GM19193 (cell line): Measurements from ENCODE around the gene SIPA1.
A peak's percentile ranks its signal among the peaks of the same experiment; 100 is the strongest.

ENCODE experiments used
- POLR2A ChIP-seq: IDR thresholded peaks from 4 replicates; pipeline ENCODE4 v1.6.1; 2011; ENCODE audit not compliant: insufficient read depth, insufficient read length; ENCODE audit errors: extremely low read depth

Gene SIPA1

DNA sequence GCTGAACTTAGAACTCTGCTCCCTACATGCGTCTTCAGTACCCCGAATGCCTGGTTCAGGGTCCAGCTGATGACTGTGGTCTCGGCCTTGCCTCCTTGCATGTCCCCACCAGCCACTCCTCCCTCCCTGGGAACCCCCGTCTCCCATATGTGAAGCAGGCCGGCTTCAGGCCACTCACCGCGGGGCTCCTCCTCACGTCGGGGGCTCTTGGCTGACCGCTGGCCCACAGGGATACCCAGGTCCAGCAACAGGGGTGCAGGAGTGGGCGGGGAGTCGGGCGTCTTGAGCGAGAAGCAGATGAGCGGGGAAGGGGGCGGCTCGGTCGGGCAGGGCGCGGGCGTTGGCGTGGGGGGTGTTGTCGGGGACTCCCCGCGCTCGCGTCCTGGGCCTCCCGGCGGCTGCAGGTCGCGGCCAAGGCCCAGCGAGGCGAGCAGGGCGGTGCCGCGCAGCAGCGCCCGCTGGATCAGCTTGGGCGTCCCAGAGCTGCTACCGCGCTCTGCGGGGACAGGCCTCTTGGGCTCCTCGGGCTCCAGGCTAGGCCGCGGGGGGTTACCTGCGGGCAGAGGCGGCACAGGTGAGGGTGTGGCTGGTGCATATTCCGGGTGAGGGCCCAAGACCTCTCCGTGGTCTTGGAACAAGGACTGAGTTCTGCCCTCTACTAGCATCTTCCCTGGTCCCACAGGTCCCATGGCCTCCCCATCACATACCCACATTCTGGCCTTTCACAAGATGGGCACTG lies 38.5 kb upstream of the SIPA1 start:
- no peak for TF ChIP-seq POLR2A

DNA sequence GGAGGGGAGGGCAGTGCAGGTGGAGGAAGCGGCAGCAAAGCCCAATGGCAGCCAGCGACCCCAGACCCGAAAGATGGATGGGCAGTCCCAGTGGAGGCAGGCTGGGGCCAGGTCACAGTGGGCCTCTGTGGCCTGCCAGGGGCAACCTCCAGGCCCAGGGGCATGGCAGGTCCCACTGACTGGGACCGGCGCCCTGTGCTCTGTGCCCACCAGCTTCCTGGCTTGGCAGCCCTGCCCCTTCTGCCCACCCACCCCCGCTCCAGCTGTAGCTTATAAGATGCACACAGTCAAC lies 38.0 kb upstream of the SIPA1 start:
- no peak for TF ChIP-seq POLR2A

DNA sequence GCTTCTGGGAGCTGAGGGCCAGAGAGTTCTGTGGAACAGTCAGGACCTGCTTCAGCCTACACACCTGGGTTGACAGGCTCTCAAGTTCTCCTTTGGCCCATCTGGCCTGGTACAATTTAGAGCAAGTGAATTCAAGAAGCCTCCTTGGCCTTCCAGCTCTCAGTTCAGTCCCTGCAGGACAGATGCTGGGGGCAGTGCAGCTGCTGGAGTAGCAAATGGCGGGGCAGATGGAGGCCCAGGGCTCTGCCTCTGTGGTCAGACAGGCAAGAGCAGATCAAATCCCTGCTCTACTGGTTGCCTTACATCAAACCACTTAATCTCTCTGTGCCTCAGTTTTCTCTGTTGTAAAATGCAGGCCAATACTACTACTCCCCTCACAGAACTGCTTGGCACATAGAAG lies 33.6 kb upstream of the SIPA1 start:
- no peak for TF ChIP-seq POLR2A

DNA sequence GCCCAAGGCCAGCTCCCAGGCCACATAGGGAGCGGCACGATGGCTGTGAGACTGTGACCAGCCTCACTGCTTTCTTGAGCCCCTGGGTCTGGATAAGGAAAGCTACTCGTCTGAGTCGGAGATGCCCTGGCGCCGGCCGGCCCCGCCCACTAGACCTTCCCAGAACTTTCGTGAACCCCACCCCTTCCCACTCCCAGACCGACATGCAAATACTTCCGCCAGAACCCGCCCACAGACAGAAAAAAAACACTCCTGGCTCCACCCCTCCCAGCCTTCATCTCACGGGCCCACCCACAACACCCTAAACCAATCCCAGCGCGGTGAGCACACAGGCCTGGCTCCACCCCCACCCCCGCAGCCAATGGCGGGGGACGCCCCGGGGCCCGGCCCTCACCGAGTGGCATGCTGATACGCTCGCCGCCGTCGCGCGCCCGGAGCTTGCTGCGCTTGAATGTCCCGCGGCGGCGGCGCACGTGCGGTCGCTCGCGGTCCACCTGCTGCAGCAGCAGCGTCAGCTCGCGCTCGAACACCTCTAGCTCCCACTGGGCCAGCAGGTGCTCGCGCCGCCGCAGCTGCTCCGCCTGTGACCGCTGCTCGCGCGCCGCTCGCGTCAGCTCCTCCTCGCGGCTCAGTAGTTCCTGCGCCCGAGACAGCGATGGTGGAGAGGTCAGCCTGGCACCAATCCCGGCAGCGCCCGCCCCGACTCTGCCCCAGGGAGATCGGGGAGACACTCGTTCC lies 30.9 kb upstream of the SIPA1 start:
- no peak for TF ChIP-seq POLR2A

DNA sequence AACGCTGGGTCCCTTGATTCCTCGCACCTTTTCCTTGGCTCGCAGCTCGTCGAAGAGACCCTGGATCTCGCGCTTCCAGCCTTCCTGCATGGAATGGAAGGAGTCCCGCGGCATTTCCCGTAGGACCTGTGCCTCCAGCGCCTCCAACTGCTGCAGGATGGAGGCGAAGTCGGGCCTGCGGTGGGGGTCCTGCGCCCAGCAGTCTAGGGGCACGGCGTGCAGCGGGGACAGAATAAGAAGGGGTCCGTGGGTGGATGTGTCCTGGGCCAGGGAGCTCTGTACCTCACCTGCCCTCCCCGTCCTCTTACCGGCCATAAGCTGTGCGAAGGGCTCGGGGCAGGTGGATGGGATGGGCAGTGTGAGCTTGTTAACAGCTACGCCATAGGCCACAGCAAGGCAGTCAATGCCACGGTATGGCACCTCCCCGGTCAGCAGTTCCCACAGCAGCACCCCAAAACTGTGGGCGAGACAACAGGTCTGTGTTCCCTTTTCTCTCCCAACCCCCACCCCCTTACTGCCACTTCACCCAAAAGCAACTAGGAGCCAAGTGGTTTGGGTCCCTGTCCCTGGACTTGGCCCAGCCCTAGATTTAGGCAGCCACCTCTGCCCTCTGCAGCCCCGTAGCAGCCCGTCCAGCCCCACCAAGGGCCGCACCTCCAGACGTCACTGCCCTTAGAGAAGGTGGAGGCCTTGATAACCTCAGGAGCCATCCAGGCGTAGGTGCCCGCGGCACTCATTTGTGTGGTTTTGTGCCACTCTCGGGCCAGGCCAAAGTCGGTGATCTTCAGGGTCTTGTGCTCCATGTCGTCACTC lies 30.1 kb upstream of the SIPA1 start:
- TF ChIP-seq POLR2A, result no peak

DNA sequence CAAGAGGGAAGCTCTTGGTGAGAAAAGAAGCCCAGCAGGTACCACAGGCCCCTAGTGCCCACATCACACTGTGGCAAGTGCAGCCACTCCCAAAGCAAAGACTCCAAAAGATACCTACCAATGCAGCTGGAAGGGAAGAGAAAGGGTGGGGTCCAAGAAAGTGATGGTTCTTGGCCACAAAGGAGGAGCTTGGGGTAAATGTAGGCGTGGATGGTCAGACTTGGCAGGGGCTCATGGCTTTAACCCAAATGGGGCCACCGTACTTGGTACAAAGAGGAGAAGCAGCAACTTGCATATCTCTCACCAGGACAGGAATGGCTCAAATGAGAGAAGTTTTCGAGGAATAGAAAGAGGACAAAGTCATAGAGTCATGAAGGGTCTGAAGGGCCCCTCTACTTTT lies 28.7 kb upstream of the SIPA1 start:
- no peak for TF ChIP-seq POLR2A

DNA sequence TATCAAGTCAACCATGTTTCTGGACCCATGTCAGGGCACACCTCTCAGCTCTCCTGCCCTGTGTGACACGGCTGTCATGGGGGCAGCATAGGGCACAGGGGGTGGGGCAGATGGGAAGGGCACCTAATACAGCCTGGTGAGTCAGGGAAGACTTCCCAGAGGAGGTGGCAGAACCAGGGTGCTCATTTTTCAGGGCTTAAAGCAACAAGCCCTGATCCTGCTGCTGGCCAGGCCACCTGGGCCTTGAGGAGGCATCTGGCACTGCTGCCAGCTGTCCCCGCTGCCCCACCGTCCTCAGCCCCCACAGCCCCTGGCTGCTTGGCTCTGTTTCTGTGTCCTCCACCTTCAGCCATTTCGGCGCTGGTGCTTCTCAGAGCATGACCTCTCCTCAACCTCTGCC lies 28.2 kb upstream of the SIPA1 start:
- no peak for TF ChIP-seq POLR2A

DNA sequence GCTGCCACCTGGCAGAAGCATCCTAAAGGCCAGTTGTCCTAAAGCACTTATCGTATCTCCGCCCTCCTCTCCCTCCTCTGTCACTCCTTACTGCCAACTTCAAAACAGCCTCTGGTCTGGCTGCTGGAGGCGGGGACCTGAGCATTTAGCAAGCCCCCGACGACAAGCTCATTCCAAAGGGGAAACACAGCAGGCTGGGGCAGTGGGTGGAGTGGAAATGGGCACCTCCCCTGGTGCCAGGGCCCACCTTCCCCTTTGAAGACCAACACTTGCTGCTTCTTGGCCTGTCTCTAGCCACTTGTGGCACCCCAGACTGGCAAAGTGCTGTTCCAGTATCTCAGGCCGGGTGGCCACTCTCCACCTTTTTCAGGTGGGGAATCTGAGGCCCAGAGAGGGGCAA lies 27.5 kb upstream of the SIPA1 start:
- no peak for TF ChIP-seq POLR2A

DNA sequence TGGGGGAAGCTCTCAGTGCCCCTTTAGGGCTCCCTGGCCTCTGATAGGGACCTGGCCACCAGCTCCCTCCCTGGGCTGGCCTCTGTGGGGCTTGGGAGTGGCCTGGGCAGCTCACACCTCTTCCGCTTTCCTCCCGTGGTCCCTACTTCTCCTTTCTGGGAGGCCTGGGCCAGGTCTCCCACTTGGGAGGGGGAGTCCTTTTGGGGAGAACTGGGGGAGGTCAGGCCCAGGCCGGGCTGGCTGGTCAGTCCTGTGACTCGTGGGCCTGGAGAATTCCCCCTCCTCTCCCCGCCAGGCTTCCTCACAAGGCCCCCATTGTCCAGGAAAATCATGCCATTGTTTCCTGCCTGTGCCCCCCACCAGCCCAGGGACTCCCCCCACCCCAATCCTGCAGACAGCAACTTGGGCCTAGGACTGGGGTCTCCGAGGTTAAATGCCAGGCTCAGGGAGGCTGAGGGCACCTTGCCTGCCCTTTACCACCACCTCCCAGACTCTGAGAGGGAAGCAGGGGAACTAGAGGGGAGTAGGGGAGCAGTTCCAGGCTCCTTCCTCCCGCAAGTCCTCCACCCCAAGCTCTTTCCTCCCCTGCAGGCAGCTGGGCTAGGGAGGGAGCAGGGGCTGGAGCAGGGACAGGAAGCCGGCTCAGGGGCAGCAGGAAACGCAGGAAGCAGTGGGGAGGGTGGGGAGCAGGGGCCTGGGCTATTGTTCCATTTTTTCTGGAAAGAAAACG lies 26.7 kb upstream of the SIPA1 start:
- no peak for TF ChIP-seq POLR2A

DNA sequence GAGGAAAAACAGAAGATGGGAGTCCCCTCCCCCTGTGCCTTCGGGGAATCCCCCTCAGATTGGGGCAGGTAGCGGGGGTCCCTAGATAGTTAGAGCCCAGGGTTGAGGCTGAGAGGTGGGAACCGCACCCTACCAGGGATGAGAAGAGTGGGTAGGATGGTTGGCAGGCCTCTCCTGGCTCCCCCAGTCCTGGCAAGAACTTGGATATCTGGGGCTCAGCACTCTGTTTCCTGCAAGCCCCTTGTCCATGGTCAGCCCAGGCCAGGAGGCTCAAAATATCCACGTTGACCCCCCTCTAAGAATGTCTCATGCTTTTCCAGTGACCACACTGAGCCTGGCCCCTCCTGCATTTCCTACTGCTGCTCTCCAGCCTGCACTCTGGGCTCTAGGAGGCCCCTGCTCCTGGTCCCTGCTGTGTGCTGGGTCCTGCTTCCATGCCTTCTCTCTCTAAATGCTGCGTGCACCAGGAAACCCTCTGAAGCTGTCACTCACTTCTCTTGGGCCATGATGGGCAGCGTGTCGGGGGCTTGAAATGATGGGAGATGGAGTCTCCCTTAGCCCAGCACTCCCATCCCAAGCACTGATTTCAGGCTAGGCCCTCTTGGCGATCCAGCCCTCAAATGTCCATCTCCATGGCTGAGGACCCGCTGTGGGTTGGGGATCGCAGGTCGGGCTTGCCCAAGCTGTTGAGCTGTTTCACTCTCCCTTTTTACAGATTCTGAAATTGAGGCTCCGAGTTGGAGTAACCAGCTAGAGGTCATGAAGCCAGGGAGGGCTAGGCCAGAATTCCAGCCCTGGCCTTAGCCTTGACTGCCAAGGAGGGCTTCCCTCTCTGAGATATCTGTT lies 25.9 kb upstream of the SIPA1 start:
- no peak for TF ChIP-seq POLR2A

DNA sequence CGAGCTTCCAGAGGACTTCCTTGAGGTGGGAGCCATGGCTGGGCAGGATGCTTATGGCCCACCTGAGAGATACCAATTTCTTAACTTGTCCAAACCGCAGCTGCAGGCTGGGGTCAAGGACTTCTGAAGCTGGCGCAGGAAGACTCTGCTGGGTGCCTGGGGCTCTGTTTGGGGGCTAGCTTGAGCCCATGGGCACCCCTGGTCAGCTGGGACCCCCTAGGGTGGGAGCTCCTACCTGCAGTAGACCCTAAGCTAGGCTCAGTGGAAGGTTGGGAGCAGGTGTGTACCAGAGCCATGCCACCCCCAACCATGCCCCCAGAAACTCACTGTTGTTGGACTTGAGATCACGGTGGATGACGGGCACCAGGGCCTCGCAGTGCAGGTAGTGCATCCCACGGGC lies 25.2 kb upstream of the SIPA1 start:
- no peak for TF ChIP-seq POLR2A

DNA sequence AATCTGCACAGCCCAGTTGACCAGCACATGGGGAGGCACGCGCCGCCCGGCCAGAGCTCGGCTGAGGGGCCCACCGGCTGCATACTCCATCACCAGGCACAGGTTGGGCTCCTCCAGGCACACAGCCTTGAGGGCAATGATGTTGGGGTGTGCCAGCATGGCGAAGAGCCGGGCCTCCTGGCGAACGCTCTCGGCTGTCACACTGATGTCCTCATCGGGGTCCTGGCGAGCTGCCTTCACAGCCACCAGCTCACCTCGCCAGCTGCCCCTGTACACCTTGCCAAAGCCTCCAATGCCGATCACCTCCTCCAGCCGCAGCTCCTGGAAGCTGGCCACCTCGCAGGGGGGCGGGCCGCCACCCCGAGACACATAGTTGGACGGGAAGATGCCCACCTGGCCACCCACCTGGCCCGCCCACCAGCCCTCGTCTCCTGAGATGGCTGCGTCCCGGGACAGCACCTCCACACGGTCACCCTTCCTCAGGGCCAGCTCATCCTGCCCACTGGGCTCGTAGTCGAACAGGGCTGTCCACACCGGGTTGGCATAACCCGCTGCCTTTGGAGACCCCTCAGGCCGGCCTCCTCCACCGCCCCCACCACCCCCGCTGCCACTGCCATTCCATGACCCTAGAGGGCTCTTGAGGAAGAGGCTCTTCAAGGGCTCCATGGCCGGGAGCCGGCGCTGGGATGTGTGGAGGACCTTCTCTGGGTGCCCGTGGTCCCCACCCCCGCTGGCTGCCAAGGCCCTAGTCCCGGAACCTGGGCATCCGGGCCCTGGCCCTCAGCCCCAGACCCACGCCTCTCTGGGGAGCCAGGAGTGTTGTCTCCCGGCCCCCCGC lies 24.6 kb upstream of the SIPA1 start:
- TF ChIP-seq POLR2A, result no peak

DNA sequence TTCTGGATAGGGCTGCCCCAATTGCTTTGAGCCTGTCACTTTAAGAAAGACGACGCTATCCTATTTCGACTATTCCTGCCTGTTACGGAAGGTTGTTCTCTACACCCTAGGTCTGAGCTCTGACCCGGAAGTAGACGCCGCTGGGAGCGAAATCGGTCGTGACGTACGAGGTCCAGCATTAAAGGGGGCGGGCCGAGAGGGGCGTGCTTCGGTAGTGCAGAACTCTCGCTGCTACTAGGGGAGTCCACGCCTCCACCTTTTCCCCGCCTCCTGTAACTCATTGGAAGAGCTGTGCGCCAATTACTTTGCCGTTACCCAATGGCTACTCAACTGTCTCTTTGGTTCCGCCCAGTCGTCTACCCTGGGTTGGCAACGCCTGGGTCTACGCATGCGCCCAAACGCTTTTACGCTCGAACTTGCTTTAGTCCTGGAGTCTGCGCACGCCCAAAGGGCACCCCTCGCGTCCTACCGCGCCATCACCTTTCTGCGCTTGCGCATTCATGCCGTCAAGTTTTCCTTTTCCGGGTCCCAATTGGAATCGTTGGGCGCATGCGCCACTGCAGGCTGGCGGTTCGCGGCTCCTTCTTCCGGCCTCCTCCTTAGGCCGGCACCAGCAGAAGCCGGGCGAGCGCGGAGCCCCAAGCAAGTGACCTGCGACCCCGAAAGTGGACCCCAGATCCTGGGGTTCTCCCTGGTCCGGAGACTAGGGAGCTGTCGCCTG lies 22.5 kb upstream of the SIPA1 start, which contains the start of gene PCNX3:
PCNX3 (plus strand) TSS at position 548 of the 721 bp plus-strand sequence. CDS start 536 bp downstream, outside the sequence.
- peak; percentile 74 for TF ChIP-seq POLR2A
